ENCODE results near the gene PPM1A.

DNA sequence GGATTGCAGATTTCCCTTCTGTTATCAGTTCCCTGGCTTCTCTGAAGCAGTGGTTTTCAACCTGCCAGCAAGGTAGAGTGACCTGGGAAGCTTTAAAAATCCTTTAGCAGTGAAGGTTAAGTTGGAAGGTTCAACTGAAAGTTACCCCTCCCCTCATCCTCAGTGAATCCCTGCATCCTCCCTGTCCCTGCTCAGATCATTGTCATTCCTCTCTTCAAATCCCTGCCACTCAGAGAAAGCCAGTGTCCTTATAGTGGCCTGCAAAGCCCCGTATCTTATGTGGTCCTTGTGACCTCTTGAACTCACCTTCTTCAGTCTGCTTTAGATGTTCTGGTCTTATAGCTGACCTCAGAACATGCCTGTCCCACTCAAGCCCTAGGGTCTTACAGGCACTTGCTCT, 53.6 kb downstream of the PPM1A start:
- TF ChIP-seq POLR2AphosphoS5 (IDR thresholded peaks at IDR 0.05; ENCODE audit: low read depth, low read length), result no peak
- TF ChIP-seq, protein P1, sequence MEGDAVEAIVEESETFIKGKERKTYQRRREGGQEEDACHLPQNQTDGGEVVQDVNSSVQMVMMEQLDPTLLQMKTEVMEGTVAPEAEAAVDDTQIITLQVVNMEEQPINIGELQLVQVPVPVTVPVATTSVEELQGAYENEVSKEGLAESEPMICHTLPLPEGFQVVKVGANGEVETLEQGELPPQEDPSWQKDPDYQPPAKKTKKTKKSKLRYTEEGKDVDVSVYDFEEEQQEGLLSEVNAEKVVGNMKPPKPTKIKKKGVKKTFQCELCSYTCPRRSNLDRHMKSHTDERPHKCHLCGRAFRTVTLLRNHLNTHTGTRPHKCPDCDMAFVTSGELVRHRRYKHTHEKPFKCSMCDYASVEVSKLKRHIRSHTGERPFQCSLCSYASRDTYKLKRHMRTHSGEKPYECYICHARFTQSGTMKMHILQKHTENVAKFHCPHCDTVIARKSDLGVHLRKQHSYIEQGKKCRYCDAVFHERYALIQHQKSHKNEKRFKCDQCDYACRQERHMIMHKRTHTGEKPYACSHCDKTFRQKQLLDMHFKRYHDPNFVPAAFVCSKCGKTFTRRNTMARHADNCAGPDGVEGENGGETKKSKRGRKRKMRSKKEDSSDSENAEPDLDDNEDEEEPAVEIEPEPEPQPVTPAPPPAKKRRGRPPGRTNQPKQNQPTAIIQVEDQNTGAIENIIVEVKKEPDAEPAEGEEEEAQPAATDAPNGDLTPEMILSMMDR (IDR thresholded peaks at IDR 0.05), result no peak
- no peak for TF ChIP-seq TCF7L2 (IDR thresholded peaks at IDR 0.05; ENCODE audit: low read depth, low read length)

Measured in Panc1 (cell line).